Left lung (tissue), 10 donors: ENCODE measurements around the gene CROCC. TPM values are rescaled to one million over a fixed set of nuclear protein-coding genes. Genes with fewer than 3 reads are reported as not detected.
"Not testable (repeated sequence)": the region's sequence is repeated elsewhere in the genome, so short reads cannot be mapped to it uniquely, and the experiment has no call there.

Experiments
- ATAC-seq: fragments of 200-7000 bp; cut with Tn5 transposase; one replicate; pipeline ENCODE4 v1.9.1; 2020; ENCODE audit warnings: moderate library complexity
- DNase-seq, 4 donors: peaks; one replicate each; pipeline ENCODE4 v3.0.0-alpha.2; 2013 to 2020
- H3K27ac ChIP-seq, 2 donors: fragments of 200-600 bp; sonication (generic) in 1 of 2; one replicate each; pipeline versions ENCODE4 v1.5.0 to v1.8.0; 2020 to 2021
- H3K27me3 ChIP-seq, 2 donors: fragments of 200-600 bp; sonication (generic) in 1 of 2; one replicate each; pipeline versions ENCODE4 v1.5.0 to v1.8.0; 2020 to 2021
- H3K36me3 ChIP-seq, 2 donors: fragments of 200-600 bp; sonication (generic) in 1 of 2; one replicate each; pipeline versions ENCODE4 v1.5.0 to v1.8.0; 2020 to 2021
- H3K4me1 ChIP-seq, 2 donors: fragments of 200-600 bp; one replicate each; pipeline ENCODE4 v1.8.0; 2021
- H3K4me3 ChIP-seq, 2 donors: fragments of 200-600 bp; sonication (generic) in 1 of 2; one replicate each; pipeline versions ENCODE4 v1.5.0 to v1.8.0; 2020 to 2021; ENCODE audit warnings: mild to moderate bottlenecking in 1 of 2
- H3K9me3 ChIP-seq, 2 donors: fragments of 200-600 bp; sonication (generic) in 1 of 2; one replicate each; pipeline versions ENCODE4 v1.5.0 to v1.8.0; 2020 to 2021
- intact Hi-C, 2 donors: fragments of 100-400 bp; cut with DNase I; formaldehyde crosslinking; loops; one replicate each; pipeline versions ENCODE4 v1.11.2 to v1.14.2; 2022
- polyA plus RNA-seq, 6 donors: library from polyadenylated mRNA; unstranded; fragments of 120-200 nt; gene quantifications; one replicate each; pipeline ENCODE4 v1.2.1, GENCODE V29; 2013; ENCODE audit not compliant: insufficient read length in 6 of 6
- total RNA-seq, 2 donors: library from RNA; stranded (reverse); fragmentation: NEBNext Ultra II Directional; extraction: Animal tissue kit (Norgen Biotek cat#: 25700); gene quantifications; one replicate each; pipeline ENCODE4 v1.2.1, GENCODE V29; 2021
- TF ChIP-seq, protein P1 (sequence below), 2 donors: fragments of 200-600 bp; sonication (generic) in 1 of 2; IDR thresholded peaks; one replicate each; pipeline versions ENCODE4 v1.5.0 to v1.8.0; 2021; ENCODE audit warnings: antibody characterized with exemption in 2 of 2
- donor health status: DM: no; HTN: yes; CAD: no.
- donor health status: DM: no; HTN: no; CAD: no.

The CROCC gene
- total and polyA plus RNA-seq, 8 donors = 19.1 to 66.2 (median 53.9) TPM

DNA sequence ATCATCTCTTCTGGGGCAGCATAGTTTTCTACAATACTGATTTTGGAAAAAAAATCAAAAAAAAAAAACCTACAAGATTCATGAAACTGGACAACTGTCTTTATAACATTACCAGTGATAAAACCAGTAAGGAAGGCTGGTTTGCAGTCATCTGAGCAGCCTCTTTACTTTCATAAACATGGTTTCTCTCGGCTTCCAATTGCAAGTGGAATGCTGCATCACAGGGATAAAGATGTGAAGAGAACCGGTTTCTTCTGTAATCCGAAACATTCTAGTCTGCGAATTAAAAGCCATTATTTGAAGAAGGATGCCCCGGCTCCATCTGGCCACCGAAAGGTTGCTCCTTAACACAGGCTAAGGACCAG, 26.5 kb upstream of the CROCC start:
- Histone ChIP-seq H3K4me3 (peak overlapping the region; percentile 11 to 46), H3K27ac (peak overlapping the region; percentile 75 to 91)
- ATAC-seq, intact Hi-C loops, H3K36me3 ChIP-seq, H3K4me1 ChIP-seq, DNase-seq, H3K27me3 ChIP-seq, H3K9me3 ChIP-seq: not testable (repeated sequence)

DNA sequence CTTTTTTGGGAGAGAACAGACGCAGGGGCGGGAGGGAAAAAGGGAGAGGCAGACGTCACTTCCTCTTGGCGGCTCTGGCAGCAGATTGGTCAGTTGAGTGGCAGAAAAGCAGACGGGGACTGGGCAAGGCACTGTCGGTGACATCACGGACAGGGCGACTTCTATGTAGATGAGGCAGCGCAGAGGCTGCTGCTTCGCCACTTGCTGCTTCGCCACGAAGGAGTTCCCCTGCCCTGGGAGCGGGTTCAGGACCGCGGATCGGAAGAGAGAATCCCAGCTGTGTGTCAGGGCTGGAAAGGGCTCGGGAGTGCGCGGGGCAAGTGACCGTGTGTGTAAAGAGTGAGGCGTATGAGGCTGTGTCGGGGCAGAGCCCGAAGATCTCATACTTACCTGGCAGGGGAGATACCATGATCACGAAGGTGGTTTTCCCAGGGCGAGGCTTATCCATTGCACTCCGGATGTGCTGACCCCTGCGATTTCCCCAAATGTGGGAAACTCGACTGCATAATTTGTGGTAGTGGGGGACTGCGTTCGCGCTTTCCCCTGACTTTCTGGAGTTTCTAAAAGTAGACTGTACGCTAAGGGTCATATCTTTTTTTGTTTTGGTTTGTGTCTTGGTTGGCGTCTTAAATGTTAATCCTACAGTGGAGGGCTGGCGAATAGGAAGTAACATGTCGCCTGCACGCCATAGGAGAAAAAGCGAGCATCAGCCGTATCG, 26.0 kb upstream of the CROCC start, which contains the start of gene RNU1-2:
RNU1-2 (plus strand) TSS at position 383 of the 718 bp plus-strand sequence.
- Histone ChIP-seq H3K4me3 (peak within 1 kb of the TSS; percentile 11 to 46), H3K27ac (peak within 1 kb of the TSS; percentile 75 to 91)
- peak; percentile 87 to 99 (median 94) for DNase-seq
- H3K36me3 ChIP-seq, H3K9me3 ChIP-seq, H3K4me1 ChIP-seq, intact Hi-C loops, H3K27me3 ChIP-seq: not testable (repeated sequence)
- peak; percentile 99 for ATAC-seq

DNA sequence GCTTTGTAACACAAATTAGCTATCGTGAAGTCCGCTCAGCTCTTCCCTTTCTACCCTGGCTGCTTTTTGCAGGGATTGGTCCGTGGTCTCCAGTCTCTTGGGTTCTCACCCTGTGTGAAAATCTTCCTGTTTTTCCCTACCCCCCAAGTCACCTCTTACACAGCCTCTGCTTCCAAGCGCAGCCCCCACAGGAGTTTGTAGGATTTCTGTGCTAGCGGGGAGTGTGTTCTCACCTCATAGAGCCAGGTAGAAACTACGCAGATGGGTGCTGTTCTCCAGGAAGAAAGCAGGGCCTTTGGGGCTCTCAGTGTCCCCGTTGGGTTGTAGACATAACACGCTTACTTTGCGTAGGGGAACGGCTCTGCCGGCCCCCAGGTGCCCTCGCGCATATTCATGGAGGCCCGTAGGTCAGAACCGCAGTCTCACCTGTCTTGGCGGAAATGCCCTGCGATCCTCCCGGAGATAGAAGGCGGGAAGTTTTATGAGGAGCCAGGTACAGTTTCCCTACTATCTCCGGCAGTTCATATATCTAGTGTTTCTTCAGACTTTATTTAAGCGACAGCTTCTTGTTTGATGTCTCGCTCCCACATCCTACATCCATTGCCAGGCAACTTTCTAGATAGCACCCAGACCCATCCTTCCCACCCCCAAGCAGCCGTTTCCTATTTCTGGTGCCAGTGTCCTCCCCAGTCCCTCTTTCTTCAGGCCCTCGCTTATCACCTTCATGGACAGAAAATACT, 25.2 kb upstream of the CROCC start:
- DNase-seq, H3K9me3 ChIP-seq, H3K27me3 ChIP-seq, ATAC-seq, H3K36me3 ChIP-seq, intact Hi-C loops, H3K4me1 ChIP-seq: not testable (repeated sequence)
- Histone ChIP-seq H3K4me3 (peak overlapping the region in 1 of 2 donors; percentile 46), H3K27ac (peak overlapping the region; percentile 72 to 91)

DNA sequence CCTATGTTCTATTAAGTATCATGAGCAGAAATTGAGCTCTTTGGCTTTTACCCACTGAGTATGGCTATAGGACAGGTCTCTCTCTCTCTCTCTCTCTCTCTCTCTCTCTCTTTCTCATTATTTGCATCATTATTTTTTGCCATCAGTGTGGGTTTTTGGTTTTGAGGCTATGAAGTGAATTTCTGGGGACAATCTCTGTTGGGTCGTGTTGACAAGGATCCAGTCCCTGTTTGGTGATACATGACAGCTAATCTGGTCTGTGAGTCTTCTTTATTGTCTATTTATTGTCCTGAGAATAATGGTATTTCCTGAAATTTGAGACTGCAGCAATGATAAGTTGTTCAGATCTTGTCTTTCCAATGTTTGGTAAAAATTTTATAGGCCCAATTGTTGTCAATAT, 24.1 kb upstream of the CROCC start:
- H3K27me3 ChIP-seq, intact Hi-C loops, DNase-seq, H3K4me3 ChIP-seq, H3K36me3 ChIP-seq, H3K4me1 ChIP-seq, H3K27ac ChIP-seq, ATAC-seq, H3K9me3 ChIP-seq: not testable (repeated sequence)

DNA sequence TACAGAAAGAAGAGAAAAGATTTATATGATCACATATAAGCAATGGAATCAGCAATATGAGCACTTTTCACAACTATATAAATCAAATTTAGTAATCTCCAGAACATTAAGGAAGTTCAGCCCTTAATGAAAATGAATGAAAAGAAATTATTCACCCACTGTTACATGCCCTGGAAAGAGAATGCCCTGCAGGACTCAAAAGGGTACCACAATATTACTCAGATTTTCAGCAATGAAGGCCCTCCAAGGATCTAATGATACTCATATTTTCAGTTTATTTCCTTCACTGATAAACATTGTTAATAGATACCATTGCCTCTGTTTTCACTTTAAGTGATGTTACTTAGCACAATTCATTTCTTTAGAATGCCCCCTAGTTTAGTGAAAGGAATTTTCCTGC, 23.4 kb upstream of the CROCC start:
- H3K36me3 ChIP-seq, DNase-seq, intact Hi-C loops, H3K27me3 ChIP-seq, H3K4me3 ChIP-seq, H3K27ac ChIP-seq, H3K9me3 ChIP-seq, ATAC-seq: not testable (repeated sequence)
- peaks cover 3 to 11% of the 10 kb centered on the region in 2 donors for H3K4me1 ChIP-seq

DNA sequence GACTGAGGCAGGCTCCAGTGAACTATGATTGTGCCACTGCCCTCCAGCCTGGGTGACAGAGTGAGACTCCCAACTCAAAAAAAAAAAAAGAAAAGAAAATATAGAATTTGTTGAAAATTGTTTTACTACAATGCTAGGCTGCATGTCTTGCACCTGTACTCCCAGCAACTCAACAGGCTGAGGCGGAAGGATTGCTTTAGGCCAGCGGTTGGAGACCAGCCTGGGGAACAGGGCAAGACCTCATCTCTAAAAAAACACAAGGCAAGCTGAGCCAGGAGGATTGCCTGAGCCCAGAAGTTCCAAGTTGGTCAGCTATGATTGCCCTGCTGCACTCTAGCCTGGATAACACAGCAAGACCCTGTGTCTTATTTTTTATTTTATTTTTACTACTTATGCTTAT, 22.7 kb upstream of the CROCC start:
- intact Hi-C loops, H3K9me3 ChIP-seq, H3K36me3 ChIP-seq, H3K4me3 ChIP-seq, H3K27ac ChIP-seq, ATAC-seq, H3K27me3 ChIP-seq, DNase-seq: not testable (repeated sequence)
- peaks cover 7 to 15% of the 10 kb centered on the region in 2 donors for H3K4me1 ChIP-seq

DNA sequence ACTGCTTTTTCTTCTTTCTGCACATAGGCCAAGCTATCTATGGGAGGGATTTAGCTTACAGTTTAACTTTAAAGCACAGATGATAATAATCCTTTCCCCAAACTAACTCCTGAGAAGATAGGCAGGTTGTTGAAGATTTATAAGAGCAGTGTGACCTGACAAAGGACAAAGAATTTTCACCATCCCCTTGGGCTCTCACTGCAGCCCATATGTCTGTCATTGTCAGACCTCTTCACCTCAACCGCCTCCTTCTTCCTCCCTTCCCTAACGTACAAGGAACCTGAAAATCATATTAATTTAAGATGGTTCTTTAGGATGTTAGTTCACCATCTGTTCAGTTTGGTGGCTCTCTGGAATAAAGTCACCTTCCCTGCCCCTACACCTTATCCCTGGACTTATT, 21.0 kb upstream of the CROCC start:
- Histone ChIP-seq H3K9me3 (no peaks in the 10 kb centered on the region), H3K27ac (no peak overlapping the region), H3K36me3 (no peaks in the 10 kb centered on the region), H3K27me3 (no peaks in the 10 kb centered on the region), H3K4me3 (no peak overlapping the region), H3K4me1 (peaks cover 7 to 25% of the 10 kb centered on the region in 2 donors)
- TF ChIP-seq, protein P1, sequence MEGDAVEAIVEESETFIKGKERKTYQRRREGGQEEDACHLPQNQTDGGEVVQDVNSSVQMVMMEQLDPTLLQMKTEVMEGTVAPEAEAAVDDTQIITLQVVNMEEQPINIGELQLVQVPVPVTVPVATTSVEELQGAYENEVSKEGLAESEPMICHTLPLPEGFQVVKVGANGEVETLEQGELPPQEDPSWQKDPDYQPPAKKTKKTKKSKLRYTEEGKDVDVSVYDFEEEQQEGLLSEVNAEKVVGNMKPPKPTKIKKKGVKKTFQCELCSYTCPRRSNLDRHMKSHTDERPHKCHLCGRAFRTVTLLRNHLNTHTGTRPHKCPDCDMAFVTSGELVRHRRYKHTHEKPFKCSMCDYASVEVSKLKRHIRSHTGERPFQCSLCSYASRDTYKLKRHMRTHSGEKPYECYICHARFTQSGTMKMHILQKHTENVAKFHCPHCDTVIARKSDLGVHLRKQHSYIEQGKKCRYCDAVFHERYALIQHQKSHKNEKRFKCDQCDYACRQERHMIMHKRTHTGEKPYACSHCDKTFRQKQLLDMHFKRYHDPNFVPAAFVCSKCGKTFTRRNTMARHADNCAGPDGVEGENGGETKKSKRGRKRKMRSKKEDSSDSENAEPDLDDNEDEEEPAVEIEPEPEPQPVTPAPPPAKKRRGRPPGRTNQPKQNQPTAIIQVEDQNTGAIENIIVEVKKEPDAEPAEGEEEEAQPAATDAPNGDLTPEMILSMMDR (IDR thresholded peaks at IDR 0.05) = no peak
- no peak for DNase-seq
- intact Hi-C loops = no loop called here
- no peak for ATAC-seq

DNA sequence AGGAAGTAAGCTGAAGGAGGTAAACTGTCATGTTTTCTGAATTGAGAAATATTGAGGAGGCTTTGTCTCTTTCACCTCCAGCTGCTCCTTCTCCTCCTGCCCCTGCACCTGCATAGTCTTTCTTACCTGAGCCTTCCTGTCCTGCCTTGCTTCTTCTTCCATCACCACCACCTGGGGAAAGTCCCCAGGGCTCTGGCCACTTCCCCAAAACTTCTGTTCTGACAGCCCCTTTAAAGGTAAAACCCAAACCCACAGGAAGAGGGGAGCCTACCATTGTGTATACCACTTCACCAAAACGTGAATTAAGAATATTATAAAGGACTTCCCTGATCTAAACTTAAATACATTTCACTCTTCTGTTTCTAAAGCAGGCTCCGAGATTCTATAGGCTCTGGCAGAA, 20.4 kb upstream of the CROCC start:
- H3K4me3 ChIP-seq, H3K27me3 ChIP-seq, intact Hi-C loops, H3K36me3 ChIP-seq, ATAC-seq, H3K27ac ChIP-seq, H3K9me3 ChIP-seq, DNase-seq: not testable (repeated sequence)
- peaks cover 7 to 29% of the 10 kb centered on the region in 2 donors for H3K4me1 ChIP-seq
